Neural crest cell (in vitro differentiated cells): Measurements from ENCODE around the gene NSDHL. TPM values are rescaled to one million over a fixed set of nuclear protein-coding genes. Genes with fewer than 3 reads are reported as not detected.
A peak's percentile ranks its signal among the peaks of the same experiment; 100 is the strongest.

Source experiments
- DNase-seq: peaks from one replicate; pipeline ENCODE4 v3.0.0; 2021; ENCODE audit warnings: low read depth, mixed read lengths, low spot score
- H3K27ac Mint-ChIP-seq: one replicate; pipeline ENCODE4 v1.8.0; 2021; ENCODE audit warnings: mild to moderate bottlenecking, mixed read lengths; ENCODE audit not compliant: unreplicated experiment
- H3K27me3 Mint-ChIP-seq: 2 replicates; pipeline ENCODE4 v1.8.0; 2021; ENCODE audit warnings: low read depth, mild to moderate bottlenecking, mixed read lengths
- H3K36me3 Mint-ChIP-seq: 2 replicates; pipeline ENCODE4 v1.8.0; 2021; ENCODE audit warnings: low read depth, mild to moderate bottlenecking, mixed read lengths
- H3K4me1 Mint-ChIP-seq: 2 replicates; pipeline ENCODE4 v1.8.0; 2021; ENCODE audit warnings: mixed read lengths
- H3K4me3 Mint-ChIP-seq: one replicate; pipeline ENCODE4 v1.8.0; 2021; ENCODE audit warnings: mild to moderate bottlenecking, mixed read lengths
- H3K9me3 Mint-ChIP-seq: 2 replicates; pipeline ENCODE4 v1.8.0; 2021; ENCODE audit warnings: mixed read lengths
- CTCF ChIP-seq: fragments of 200-600 bp; sonication (generic); conservative IDR thresholded peaks from 2 replicates; pipeline ENCODE4 v1.5.0; 2021; ENCODE audit warnings: antibody characterized with exemption, mild to moderate bottlenecking
- total RNA-seq: library from RNA; stranded (reverse); gene quantifications from 2 replicates; pipeline ENCODE4 v1.2.1, GENCODE V29; 2021

The NSDHL gene
- total RNA-seq, 1 donor from 2014 or later: 49.6 TPM

- H3K4me1 Mint-ChIP-seq: peaks cover 5% of the 10 kb centered on the region
- no peaks in the 10 kb centered on the region for H3K36me3 Mint-ChIP-seq
- H3K27me3 Mint-ChIP-seq: peaks cover 6% of the 10 kb centered on the region
- no peak overlapping the region for H3K27ac Mint-ChIP-seq
- no peak for TF ChIP-seq CTCF
- DNase-seq: no peak
- no peaks in the 10 kb centered on the region for H3K9me3 Mint-ChIP-seq
- no peak overlapping the region for H3K4me3 Mint-ChIP-seq
These were observed 11.1 kb upstream of the NSDHL start for GRCh38 chrX:152819732-152820131.

GRCh38 chrX:152821145-152821765, 9.6 kb upstream of the NSDHL start:
- Mint-ChIP-seq H3K4me3 (no peak overlapping the region), H3K27ac (no peak overlapping the region), H3K36me3 (no peaks in the 10 kb centered on the region), H3K4me1 (peaks cover 5% of the 10 kb centered on the region), H3K27me3 (peaks cover 6% of the 10 kb centered on the region), H3K9me3 (no peaks in the 10 kb centered on the region)
- peak; percentile 64 for TF ChIP-seq CTCF
- peak; percentile 39 for DNase-seq

GRCh38 chrX:152822383-152823086, 8.3 kb upstream of the NSDHL start:
- H3K27me3 Mint-ChIP-seq: peaks cover 6% of the 10 kb centered on the region
- no peak overlapping the region for H3K27ac Mint-ChIP-seq
- H3K4me1 Mint-ChIP-seq: no peaks in the 10 kb centered on the region

GRCh38 chrX:152823657-152824056, 7.2 kb upstream of the NSDHL start:
- TF ChIP-seq CTCF: no peak
- no peak overlapping the region for H3K4me3 Mint-ChIP-seq
- H3K9me3 Mint-ChIP-seq: no peaks in the 10 kb centered on the region
- no peak for DNase-seq
- no peaks in the 10 kb centered on the region for H3K36me3 Mint-ChIP-seq
- peaks cover 6% of the 10 kb centered on the region for H3K27me3 Mint-ChIP-seq
- H3K27ac Mint-ChIP-seq: no peak overlapping the region
- no peaks in the 10 kb centered on the region for H3K4me1 Mint-ChIP-seq

More at GRCh38 chrX:152822383-152823086, 8.3 kb upstream of the NSDHL start:
- no peaks in the 10 kb centered on the region for H3K36me3 Mint-ChIP-seq
- DNase-seq: no peak
- H3K4me3 Mint-ChIP-seq: no peak overlapping the region
- TF ChIP-seq CTCF: no peak
- H3K9me3 Mint-ChIP-seq: no peaks in the 10 kb centered on the region

GRCh38 chrX:152824841-152825374, 6.0 kb upstream of the NSDHL start:
- no peak overlapping the region for H3K27ac Mint-ChIP-seq
- peaks cover 6% of the 10 kb centered on the region for H3K27me3 Mint-ChIP-seq
- no peak for DNase-seq
- no peaks in the 10 kb centered on the region for H3K9me3 Mint-ChIP-seq
- no peak overlapping the region for H3K4me3 Mint-ChIP-seq
- H3K36me3 Mint-ChIP-seq: no peaks in the 10 kb centered on the region
- H3K4me1 Mint-ChIP-seq: peaks cover 9% of the 10 kb centered on the region
- TF ChIP-seq CTCF: no peak
